Sciatic nerve (tissue), 2 donors: Measurements from ENCODE around the gene ME1. TPM values are rescaled to one million over a fixed set of nuclear protein-coding genes. Genes with fewer than 3 reads are reported as not detected.
"Not testable (repeated sequence)": the region's sequence is repeated elsewhere in the genome, so short reads cannot be mapped to it uniquely, and the experiment has no call there.

Experiments
- ATAC-seq: fragments of 200-7000 bp; cut with Tn5 transposase; one replicate; pipeline ENCODE4 v1.9.1; 2020; ENCODE audit warnings: mild to moderate bottlenecking, moderate library complexity
- DNase-seq: peaks from one replicate; pipeline ENCODE4 v3.0.0-alpha.2; 2020; ENCODE audit warnings: low spot score
- intact Hi-C: fragments of 100-400 bp; cut with DNase I; formaldehyde crosslinking; loops from one replicate; pipeline ENCODE4 v1.14.2; 2022
- total RNA-seq: library from RNA; stranded (reverse); fragmentation: NEBNext Ultra II Directional; extraction: Animal tissue kit (Norgen Biotek cat#: 25700); gene quantifications from one replicate; pipeline ENCODE4 v1.2.1, GENCODE V29; 2021
- donor health status: DM: no; HTN: no; CAD: no.
- donor health status: DM: no; HTN: no; CAD: no.

Gene ME1
- total RNA-seq, 1 donor from 2014 or later = 30.5 TPM

DNA sequence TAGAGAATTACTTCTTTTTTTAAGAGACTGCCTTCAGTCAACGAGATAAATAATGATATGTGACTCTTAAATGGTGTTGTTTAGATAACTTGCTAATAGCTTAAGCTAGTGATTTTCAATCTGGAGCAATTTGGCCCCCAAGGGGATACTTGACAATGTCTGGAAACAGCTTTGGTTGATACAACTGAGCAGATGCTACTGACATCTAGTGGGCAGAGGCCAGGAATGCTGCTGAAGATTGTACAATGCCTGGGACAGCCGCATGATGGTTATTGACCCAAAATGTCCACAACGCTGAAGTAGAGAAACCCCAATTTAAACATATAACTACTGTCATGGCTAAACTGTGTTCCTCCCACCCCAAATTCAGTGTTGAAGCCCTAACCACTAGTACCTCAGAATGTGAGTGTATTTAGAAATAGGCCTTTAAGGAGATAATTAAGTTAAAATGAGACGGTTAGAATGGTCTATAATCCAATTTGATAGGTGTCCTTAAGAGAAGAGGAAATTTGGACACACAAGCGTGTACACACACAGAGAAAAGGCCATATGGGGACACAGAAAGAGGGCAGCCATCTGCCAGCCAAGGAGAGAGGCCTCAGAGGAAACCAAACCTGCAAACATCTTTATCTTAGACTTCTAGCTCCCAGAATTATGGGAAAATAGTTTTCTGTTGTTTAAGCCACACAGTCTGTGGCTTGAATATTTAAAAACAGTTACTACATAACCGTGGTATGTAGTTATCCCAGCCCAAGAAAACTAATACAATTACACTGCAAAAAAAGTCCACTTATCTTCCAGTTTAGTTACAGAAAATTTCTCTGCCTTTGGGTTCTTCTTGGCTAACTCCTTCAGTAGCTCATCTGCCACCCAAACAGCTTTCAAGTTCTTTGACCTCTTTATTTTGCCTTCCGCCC, 215.5 kb downstream of the ME1 start:
- intact Hi-C loops = loop anchor here (5.0 kb wide), 2 partner anchors 148 to 297 kb away; partner anchors contain the start of genes DOP1A, PRSS35 and UBE3D
- DNase-seq (peak; percentile 62), ATAC-seq (peak; percentile 96)

DNA sequence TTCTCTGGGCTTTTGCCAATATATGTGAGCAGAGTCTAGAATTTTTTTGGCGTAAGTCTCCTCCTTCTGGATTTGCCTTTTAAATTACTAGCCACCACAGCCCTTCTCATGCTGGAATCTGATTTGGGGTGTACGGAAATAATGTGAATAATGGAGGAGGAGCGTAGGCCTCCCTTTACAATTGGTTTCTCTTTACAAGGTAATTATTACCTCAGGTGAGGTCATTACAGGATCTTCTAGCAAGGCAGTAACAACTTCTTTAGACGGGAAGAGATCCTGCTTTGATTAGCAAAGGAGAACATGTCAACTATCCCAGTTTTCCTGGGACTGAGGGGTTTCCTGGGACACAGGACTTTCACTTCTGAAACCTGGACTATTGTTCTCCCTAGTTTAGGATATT, 228.8 kb downstream of the ME1 start:
- no peak for ATAC-seq
- intact Hi-C loops = no loop called here

DNA sequence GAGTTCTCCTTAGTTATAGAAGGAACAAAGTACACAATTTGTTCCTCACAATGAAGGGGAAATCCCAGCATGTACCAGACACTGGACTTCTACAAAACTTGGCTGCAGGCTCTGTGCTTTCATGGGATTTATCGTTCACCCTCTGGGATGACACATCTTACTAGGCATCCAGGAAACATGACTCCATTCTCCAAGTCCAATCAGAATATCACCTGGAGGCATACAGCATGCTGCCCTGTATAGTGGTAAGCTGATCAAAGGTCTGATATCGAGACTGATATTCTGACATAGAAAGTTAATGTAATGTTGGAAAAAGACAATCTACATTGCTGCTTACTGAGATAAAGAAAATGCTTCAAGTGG, 231.0 kb downstream of the ME1 start:
- DNase-seq (no peak), ATAC-seq (no peak)
- intact Hi-C loops = no loop called here

More for the DNA sequence above, 228.8 kb downstream of the ME1 start:
- no peak for DNase-seq

DNA sequence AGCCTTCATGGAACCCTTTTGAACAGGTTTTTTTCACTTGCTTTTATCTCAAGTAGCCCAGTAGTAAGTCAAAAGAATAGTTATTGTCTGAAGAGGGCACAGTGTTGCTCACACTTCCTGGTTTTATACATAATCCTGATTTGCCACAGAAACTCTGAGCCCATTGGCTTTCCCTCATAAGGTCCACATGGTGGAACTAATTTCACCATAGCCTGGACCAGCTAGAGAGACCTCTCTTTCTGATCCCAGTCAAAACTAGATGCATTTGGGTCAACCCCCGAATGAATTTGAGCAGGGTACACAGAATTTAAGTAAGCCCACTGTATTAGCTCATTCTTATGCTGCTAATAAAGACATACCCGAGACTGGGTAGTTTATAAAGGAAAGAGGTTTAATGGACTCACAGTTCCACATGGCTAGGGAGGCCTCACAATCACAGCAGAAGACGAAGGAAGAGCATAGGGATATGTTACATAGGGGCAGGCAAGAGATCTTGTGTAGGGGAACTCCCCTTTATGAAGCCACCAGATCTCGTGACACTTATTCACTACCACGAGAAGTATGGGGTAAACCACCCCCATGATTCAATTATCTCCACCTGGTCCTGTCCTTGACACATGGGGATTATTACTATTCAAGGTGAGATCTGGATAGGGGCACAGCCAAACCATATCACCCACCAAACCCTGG, 231.5 kb downstream of the ME1 start:
- no peak for ATAC-seq
- intact Hi-C loops = no loop called here
- no peak for DNase-seq

DNA sequence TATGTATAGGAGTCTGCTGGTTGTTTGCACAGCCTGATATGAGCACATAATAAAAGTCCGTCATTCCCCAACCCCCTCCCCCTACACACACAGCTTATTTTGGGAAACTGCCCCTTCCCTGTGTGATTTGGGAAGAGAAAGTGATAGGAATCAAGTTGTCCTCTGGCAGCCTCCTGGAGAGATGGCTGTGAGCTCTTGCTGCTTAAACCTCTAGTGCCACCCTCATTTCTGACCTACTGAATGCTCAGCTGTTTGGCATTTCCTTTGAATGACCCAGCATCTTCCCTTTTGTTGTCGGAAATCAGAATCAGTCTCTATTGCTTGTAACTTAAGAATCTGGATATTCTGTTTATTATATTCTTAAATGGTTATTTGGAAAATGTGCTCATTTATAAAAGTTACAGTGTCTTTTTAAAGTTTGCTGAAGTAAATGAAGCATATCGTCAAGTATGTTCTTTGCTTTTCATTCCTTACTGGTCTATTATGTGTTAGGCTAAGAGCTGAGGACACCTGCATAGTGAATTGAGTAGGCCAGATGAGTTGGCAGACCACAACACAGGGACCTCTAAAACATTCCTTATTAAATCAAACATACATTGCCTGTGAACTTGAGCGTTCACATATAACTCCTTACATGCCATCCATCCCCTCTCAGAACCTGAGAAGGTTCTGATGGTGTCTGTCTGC, 232.2 kb downstream of the ME1 start:
- intact Hi-C loops = no loop called here
- DNase-seq (no peak), ATAC-seq (no peak)

DNA sequence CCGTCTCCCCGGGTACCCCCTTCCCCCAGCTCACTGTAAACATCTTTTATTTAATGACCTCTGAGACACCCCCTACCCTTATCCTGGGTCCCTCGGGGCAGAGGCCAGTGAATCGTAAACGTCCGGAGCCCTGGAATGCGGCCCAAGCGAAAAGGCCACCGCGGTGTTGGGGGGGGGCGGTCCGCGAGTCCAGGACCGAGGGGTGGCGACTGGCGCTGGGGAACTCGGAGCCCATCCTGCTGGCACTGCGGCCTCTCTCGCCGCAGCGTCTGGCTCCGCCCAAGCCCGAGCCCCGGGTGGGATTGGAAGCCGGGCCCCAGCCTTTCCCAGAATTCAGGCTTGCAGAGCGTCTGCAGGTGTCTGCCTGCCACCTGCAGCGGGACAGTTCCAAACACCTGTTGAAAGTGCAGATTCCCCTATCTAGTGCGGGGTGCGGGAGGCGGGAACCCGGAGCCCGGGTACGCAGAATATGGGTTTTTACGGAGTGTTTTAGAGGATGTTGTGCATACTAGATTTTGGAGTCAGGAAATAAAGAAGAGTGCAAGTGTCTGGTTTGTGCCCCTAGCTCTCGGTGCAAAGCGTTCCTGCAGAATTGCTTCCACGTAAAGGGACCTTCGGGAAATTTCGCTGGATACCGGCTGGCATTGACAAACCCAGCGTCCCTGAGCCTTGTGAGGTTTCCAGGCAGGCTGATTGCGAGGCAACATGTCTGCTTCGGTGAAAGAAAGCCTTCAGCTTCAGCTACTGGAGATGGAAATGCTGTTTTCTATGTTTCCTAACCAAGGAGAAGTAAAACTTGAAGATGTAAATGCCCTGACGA, 236.9 kb downstream of the ME1 start:
- intact Hi-C loops = no loop called here
- peak; percentile 68 for DNase-seq
- ATAC-seq = peak; percentile 73

DNA sequence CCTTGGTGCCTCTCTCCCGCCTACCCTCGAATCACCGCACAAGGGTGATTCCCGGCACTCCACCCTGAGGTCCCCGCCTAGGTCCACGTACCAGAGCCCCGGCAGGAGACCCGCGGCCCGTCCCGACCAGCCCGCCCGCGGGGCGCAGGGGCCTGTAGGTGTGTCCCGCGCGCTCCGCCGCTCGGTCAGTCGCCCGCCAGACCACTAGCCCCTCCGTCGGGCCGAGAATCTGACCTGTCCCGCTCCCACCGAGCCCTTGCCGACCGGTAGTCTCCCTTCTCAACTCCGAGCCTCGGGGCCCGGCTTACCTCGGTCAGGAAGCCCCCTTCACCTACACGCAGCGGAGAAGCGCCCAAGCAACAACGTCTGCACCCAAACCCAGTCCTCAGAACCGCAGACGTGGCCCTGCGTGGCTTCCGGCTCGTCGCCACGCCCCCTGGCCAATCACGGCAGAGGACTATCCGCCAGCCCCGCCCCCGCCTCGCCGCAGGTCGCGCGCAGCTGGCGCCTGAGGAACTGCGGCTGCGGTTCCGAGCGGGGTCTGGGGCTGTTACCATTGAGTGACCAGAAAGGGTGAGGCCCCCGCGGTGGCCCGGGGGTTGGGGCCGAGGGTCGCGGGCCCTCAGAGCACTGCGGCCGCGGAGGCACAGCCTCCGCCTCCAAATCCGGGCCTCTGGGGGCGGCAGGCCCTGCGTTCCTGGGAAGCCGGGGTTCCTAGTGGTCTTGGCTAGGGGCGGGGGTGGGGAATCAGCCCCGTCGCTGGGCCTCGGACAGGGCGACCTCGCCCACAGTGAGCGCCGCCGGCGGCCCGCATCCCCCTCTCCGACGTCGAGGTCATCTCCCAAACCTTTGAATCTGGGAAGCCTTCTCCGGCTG, 237.7 kb downstream of the ME1 start, which contains the start of the genes PGM3 and RWDD2A:
TSS of gene PGM3 (minus strand) at position 395 of the 876 bp plus-strand sequence. CDS start 2,253 bp downstream, outside the sequence.
TSS of gene RWDD2A (plus strand) at position 487 of the 876 bp plus-strand sequence. CDS start 1,095 bp downstream, outside the sequence.
- DNase-seq (peak; percentile 93), ATAC-seq (peak; percentile 99)
- intact Hi-C loops = no loop called here

DNA sequence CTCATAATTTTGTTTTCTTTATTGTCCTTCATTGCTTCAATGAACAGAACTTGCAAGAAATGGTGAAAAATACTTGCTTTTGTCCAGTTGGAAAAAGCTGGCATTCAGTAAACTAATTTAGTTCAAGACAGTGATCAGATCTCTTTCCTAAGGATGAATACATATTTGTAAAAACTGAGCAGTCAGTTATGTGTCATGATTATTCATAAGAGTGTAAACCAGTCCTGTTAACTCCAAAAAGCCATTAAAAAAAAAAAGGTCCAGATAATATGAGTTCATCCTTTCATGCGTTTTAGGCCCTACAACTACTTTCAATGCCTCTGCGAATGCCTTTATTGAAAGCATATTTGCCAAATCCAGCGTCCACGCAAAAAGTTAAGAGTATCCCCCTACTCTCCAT, 238.4 kb downstream of the ME1 start:
- DNase-seq = no peak
- intact Hi-C loops = no loop called here
- ATAC-seq = no peak

DNA sequence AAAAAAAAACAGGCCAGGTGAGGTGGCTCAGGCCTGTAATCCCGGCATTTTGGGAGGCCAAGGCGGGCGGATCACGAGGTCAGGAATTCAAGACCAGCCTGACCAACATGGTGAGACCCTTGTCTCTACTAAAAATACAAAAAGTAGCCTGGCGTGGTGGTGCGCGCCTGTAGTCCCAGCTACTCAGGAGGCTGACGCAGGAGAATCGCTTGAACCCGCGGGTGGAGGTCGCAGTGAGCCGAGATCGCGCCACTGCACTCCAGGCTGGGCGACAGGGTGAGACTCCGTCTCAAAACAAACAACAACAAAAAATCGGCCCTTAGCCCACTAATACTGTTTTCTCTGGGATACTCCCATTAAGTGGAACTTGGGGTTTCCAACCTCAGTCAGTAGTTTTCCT, 238.9 kb downstream of the ME1 start:
- ATAC-seq, DNase-seq, intact Hi-C loops: not testable (repeated sequence)

DNA sequence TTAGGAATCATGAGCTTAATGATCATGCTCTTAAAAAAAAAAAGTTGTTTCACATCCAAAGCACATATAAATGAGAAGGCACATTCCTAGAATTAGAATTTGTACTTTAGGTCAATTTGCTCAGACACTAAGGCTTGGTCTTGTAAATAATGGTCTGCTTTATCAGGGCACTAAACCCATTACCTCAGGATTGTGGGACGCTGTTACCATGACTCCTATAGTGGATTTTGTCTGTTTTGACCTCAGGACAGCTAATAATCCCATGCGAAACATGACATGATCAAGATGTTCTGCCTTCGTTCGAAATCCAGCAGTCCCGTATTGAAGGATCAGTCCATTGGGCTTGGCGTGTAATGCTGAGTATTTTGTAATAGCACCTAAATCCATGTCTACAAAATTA, 240.2 kb downstream of the ME1 start:
- intact Hi-C loops = no loop called here
- ATAC-seq (no peak), DNase-seq (no peak)

DNA sequence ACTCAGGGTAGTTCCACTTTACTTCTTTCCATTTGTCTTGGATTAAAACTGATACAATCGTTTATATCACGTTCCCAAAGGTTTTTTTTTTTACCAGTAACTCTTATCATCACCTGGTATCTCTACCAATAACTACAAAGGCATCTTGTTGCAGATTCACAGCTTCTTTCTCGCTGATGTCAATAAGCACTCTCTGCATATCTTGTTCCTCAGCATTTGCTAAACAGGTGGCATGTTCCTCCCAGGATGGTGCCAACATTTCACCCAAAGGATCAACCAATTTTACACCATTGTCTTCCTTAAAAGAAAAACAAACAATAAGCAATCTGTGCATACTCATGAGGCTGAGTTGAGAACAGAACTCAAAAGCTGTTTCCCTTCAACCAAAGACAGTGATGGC, 242.3 kb downstream of the ME1 start:
- intact Hi-C loops = no loop called here
- DNase-seq = no peak
- no peak for ATAC-seq

DNA sequence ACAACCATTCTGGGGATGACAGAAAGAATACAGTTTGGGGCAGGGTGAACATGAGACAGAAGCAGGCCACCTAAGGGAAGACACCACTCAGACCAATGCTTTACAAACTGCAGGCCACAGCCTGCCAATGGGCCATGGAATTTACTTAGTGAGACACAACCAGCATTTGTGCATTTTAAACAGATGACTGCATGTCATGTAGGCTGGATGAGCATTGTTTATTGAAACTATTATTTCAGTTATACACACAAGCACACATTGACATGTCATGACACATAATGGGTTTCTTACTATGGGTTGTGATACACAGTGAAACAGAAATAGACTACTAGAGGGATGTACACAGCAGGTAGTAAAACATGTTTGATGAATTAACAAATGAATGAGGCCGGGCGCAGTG, 245.8 kb downstream of the ME1 start:
- ATAC-seq = no peak
- no peak for DNase-seq
- intact Hi-C loops = no loop called here

DNA sequence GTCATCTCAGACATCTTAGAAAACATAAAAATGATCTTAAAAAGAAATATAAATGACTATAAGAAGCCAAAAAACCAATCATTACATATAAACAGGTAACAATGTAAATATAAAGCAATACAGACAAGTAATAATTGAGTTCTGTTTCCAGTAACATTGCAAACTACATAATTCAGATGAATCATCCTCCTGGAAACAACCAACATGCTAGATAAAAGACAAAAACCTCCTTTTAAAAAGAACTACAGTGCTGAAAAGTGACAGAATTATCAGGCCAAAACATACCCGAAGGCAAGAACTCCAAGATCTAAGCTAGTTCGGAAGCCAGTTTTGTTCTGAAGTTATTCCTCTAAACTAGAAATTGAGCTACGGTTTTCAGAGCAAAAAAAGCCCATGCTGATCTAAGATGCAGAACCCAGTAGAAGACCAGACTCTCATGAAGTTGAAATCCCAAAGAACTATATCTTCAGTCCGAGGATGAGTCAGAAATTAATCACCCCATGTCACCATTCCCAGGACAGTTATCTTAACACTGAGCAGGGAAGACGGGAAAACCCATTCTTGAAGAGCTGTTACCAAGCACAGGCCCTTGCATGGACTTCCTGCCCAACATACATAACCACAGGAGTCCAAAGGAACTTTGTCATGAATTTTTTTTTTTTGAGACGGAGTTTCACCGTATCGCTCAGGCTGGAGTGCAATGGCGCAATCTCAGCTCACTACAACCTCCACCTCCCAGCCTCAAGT, 247.6 kb downstream of the ME1 start:
- intact Hi-C loops = loop anchor here (5.0 kb wide), 1 partner anchor 614 kb away; no protein-coding TSS in a partner anchor
- ATAC-seq (no peak), DNase-seq (no peak)

DNA sequence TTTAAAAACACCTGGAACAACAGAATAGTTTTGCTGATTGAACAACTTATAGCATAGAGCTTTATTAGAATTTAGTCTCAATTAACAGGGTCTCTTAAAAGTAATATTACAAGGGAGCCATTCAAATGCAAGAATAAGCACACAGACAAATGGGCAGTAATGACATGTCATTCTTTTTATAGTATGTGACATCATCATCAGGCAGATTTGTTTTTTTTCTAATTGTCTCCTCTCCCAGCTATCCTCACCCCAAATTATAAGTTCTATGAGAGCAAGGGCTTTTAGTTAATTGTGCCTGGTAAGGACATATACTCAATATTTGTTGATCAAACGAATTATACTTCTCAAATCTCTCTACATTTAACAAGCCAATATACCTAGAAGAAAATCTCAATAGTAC, 248.7 kb downstream of the ME1 start:
- ATAC-seq (no peak), DNase-seq (no peak)
- intact Hi-C loops = loop anchor here (5.0 kb wide), 1 partner anchor 615 kb away; no protein-coding TSS in a partner anchor

DNA sequence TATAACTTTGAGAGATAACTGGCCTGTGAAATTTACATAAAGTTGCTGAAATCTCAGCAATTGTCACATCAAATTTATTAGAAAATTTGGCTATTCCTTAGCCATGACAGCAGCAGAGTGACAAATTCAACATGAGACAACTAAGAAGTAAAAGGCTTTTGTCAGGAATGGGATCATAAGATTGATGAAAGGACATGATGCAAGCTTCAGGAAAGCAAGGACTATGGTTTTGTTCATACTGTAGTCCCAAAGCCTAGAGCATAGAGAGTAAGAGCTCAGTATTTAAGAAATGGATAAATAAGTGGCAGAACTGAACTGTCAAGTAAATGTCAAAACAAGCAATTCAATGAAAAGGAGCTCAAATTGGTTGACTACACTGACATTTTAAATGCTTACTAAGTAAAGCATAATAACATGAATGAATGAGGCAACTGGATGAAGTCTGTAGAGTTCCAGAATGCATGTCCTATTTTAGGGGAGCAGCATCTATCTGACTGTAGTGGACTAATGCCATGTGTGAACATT, 250.4 kb downstream of the ME1 start:
- intact Hi-C loops = loop anchor here (5.0 kb wide), 1 partner anchor 617 kb away; no protein-coding TSS in a partner anchor
- DNase-seq (no peak), ATAC-seq (no peak)

DNA sequence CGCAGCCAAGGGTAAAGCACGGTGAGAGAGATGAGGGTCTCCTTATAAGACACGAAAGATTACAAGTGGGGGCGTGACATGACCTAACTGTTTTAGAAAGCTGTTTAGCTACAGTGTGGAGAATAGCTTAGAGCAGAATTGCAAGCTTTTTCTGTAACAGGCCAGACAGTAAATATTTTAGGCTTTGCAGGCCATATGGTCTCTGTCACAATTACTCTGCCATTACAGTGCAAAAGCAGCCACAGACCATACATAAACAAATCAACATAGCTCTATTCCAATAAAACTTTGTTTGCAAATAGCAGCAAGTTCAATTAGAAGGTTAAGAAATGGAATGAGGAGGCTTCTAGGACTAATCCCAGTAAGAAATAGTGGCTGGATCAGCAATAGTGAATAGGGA, 254.6 kb downstream of the ME1 start:
- DNase-seq (no peak), ATAC-seq (no peak)
- intact Hi-C loops = no loop called here

DNA sequence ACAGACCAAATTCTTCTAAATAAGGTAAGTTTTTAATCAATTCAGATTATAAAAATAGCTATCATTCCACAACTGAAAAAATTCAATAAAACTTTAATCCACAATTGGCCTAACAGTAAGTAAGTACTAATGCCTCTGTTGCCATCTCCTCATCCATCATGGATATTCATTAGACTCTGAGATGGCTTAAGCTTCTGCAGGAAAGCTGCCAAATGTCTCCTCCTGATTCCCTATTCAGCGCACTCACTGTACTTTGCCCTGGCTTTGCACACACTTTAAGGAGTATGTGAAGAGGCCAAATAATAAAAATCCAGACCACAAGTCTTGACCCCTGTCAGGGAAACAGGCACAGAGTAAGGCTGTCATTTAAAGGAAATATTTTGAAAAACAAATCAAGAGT, 261.3 kb downstream of the ME1 start:
- DNase-seq (no peak), ATAC-seq (no peak)
- intact Hi-C loops = no loop called here
